Stimulated activated CD4-positive, alpha-beta T cell treated with anti-CD3 and anti-CD28 coated beads, Interleukin-1b, Interleukin-23, amount 100 ng/mL, for 48 hours (primary cell): Measurements from ENCODE around the gene ANKDD1B.

Source experiments
- DNase-seq: peaks from one replicate; pipeline ENCODE4 v3.0.0-alpha.2; 2020

The ANKDD1B gene

GRCh38 chr5:75616971-75617621 is 5.8 kb downstream of the ANKDD1B start:
- no peak for DNase-seq

DNA sequence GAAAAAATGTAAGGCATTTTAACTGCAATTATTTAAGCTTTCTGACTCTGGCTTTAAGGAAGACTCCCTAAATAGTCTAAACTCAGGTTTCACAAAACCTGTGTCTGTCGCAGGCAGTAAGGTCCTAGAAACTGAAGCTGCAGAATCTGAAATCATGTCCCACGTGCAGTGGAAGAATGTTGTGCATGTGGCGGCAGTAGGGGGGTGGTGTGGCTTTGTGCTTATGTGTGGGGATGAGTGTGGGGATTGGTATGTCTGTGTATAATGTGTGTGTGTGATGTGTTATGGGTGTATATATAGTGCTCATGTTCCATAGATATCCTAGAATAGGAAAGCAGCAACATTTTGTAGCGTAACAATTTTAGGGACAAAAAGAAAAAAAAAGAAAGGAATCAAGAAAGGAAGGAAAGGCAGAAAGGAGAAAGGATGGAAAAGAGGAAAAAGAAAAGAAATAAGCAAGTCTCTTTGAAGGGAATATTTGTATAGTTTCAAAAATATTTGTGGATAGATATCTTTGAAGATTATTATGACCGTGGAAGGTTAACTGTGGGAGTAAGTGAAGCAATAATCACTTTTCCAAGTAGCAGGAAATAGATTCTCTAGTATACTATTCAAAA is 6.6 kb downstream of the ANKDD1B start:
- no peak for DNase-seq

- no peak for DNase-seq
Measured at GRCh38 chr5:75620184-75620959, 9.1 kb downstream of the ANKDD1B start.

DNA sequence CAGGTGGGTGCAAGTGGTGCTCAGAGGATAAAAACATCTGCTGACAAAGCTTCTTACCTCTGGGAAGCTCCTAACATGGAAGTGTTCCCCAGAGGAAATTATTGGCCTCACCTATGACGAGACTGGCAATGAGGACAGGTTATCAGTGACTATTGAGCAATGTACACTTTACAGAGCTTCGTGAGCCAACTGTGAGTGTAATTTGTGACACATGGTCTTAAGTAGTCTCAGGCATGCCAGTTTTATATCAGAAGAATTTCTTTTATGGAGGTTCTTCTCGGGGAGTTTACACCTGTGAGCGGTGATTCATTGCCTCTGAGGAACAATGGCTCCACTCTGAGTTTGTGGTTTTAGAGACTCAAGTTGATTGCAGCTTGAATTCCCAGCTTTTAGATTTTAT is 11.3 kb downstream of the ANKDD1B start:
- DNase-seq, result no peak

- DNase-seq, result no peak
Measured at GRCh38 chr5:75623846-75624245, 12.6 kb downstream of the ANKDD1B start.

DNA sequence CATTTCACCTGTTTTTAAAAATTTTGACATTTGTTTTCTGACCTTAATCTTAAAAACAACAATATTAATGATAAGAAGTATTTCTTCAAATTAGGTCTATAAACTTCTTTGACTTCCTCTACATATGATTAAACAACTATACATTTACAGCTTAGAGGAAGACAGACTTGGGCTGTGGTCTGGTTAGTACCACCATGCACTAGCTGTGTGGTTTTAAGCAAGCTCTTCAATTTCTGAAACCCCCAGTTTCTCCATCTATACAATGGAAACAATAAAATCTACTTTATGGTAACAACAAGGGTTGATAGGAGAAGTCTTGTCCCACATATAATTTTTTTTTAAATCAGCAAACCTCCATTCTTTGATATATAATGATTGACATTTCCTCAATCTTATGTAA is 15.7 kb downstream of the ANKDD1B start:
- no peak for DNase-seq

GRCh38 chr5:75627801-75628200 is 16.5 kb downstream of the ANKDD1B start:
- no peak for DNase-seq

GRCh38 chr5:75630875-75631274 is 19.6 kb downstream of the ANKDD1B start:
- DNase-seq, result no peak

GRCh38 chr5:75632321-75632720 is 21.1 kb downstream of the ANKDD1B start:
- no peak for DNase-seq

- no peak for DNase-seq
Measured at GRCh38 chr5:75637949-75638348, 26.7 kb downstream of the ANKDD1B start.

DNA sequence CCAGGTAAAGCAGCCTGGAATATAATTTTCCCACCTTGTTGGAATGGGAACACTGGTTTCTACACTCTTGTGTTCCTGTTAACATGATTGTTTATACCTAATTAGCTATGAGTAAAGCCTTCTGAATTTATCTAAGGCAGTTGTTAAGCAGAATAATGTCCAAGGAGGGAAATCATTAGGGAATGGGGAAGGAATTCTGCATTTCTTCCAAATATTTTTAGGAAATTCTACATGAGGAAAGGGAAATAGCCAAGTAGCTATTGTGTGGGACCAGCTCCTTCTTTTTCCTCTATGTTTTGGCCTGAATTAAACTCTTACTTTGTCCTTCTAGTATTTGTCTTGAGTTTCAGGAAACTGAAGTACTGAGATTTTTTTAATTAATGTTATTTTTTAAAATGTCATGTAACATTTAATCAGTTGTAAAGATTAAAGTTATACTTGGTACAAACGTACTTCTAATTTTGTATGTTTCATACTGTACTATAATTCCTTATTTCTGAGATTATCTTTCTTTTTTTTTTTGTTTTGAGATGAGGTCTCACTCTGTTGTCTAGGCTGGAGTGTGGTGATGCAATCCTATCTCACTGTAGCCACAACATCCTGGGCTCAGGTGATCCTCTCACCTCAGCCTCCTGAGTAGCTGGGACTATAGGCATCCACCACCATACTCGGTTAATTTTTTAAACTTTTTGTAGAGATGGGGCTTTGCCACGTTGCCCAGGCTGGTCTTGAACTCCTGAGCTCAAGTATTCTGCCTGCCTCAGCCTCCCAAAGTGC is 28.5 kb downstream of the ANKDD1B start:
- no peak for DNase-seq

GRCh38 chr5:75640395-75640794 is 29.1 kb downstream of the ANKDD1B start:
- no peak for DNase-seq

DNA sequence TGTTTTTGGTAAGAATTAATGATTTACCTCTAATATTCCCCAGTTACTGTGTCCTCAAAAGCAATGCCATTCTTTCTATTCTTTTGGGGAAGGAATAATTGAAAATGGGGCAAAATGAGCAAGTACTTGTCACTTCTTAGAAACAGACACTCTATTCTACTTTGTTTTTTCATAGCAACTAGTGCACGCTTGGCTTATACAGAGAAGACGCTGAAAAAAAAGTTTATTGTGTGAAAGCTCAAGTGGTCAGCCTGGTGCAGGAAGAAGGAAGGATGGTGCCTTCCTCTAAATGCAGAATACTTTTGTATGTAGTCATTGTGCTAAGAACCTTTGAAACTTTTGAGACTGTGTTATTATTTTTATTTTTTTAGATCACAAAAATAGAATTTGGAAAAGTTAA is 29.6 kb downstream of the ANKDD1B start:
- no peak for DNase-seq

GRCh38 chr5:75648712-75649111 is 37.5 kb downstream of the ANKDD1B start:
- DNase-seq, result no peak

GRCh38 chr5:75651575-75652238 is 40.5 kb downstream of the ANKDD1B start:
- DNase-seq, result no peak

GRCh38 chr5:75653521-75653920 is 42.3 kb downstream of the ANKDD1B start:
- no peak for DNase-seq

GRCh38 chr5:75654693-75655295 is 43.5 kb downstream of the ANKDD1B start:
- DNase-seq, result no peak

GRCh38 chr5:75656311-75657003 is 45.2 kb downstream of the ANKDD1B start:
- DNase-seq, result no peak

- DNase-seq, result no peak
Measured at GRCh38 chr5:75659791-75660450, 48.7 kb downstream of the ANKDD1B start.

- DNase-seq, result no peak
Measured at GRCh38 chr5:75660678-75661465, 49.6 kb downstream of the ANKDD1B start.
